Astrocyte of the cerebellum (primary cell): ENCODE data around the gene PLA2G4A.

Source experiments
- DNase-seq: peaks from one replicate; pipeline ENCODE4 v3.0.0-alpha.2; 2011; ENCODE audit warnings: low read depth
- H3K4me3 ChIP-seq: 2 replicates; pipeline ENCODE4 v1.5.1; 2011; ENCODE audit warnings: mild to moderate bottlenecking, low read depth, low read length, moderate library complexity
- in situ Hi-C: cut with HindIII; loops from 2 replicates; pipeline ENCODE4 v1.10.0; 2017; ENCODE audit warnings: low sequenced_read_pairs
- TF ChIP-seq, protein P1 (sequence below): IDR thresholded peaks from 2 replicates; pipeline ENCODE4 v1.5.1; 2012; ENCODE audit warnings: low read length, low read depth, moderate library complexity, mild to moderate bottlenecking; ENCODE audit errors: missing control alignments

The PLA2G4A gene

DNA sequence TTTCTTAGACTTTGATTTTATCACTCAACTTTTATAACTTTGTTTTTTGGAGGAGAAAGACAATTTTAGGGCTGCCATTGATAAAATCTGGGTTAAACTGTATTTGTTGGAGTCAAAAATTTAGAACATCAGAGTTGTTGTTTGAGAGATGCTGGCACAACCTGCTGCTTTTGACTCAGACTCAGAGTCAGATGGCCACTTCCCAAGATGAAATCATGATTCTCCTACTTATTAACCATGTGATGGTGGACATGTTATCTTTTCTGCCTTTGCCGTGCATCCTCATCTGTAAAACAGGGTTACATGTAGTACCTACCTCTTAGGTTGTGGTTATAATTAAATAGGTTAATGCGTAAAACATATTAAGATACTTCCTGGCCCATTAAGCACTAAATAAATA, 71.2 kb downstream of the PLA2G4A start:
- no peak overlapping the region for H3K4me3 ChIP-seq
- TF ChIP-seq, protein P1, sequence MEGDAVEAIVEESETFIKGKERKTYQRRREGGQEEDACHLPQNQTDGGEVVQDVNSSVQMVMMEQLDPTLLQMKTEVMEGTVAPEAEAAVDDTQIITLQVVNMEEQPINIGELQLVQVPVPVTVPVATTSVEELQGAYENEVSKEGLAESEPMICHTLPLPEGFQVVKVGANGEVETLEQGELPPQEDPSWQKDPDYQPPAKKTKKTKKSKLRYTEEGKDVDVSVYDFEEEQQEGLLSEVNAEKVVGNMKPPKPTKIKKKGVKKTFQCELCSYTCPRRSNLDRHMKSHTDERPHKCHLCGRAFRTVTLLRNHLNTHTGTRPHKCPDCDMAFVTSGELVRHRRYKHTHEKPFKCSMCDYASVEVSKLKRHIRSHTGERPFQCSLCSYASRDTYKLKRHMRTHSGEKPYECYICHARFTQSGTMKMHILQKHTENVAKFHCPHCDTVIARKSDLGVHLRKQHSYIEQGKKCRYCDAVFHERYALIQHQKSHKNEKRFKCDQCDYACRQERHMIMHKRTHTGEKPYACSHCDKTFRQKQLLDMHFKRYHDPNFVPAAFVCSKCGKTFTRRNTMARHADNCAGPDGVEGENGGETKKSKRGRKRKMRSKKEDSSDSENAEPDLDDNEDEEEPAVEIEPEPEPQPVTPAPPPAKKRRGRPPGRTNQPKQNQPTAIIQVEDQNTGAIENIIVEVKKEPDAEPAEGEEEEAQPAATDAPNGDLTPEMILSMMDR, result no peak
- in situ Hi-C loops, result no loop called here
- no peak for DNase-seq

DNA sequence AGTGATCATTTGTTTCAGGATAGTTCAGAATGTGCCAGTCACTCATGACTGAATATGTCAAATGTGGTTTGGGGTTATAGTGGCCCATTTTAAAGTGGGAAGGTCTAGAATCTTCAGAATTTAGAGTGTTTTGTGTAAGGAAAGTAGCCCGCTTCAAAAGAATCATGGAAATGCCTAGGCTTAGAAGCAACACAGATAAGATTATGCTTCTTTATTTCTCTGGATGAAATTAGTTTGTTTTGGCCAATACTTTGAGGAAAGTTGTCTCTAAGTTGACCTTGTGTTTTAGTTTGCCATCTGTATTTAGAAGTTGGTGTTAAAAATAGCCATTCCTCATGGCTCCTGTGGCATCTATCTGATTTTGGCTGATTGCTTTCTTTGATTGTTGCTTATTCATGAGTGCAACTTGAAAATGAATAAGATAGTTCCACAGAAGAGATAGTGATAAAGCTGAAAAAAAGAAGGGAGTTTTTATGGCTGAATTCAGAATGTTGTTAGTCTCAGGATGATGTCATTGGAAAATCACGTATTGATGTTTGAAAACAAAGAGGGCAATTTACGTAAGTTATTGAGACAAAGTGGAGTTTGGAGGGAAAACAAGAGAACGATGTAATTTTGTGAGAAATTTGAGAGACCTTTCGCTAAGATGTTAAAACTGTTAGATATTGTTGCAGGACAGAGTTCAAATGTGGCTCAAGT, 71.9 kb downstream of the PLA2G4A start:
- TF ChIP-seq, protein P1, result no peak
- in situ Hi-C loops, result no loop called here
- no peak overlapping the region for H3K4me3 ChIP-seq
- no peak for DNase-seq

DNA sequence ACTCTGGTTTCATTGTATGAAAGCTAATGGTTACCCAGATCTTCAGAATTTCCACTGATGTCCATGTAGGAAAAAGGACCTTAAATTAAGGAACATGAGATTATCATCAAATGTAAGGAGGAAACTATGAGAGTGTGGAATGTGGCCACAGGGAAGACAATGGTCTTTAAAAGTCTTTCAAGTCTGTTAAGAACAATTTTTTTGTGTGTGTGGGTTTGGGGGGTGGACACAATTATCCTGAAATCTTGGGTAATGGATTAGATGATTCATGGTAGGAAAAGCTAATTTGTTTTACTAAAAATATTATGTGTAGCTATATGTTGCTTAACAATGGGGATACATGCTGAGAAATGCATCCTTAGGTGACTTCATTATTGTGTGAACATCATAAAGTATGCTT, 72.9 kb downstream of the PLA2G4A start:
- in situ Hi-C loops, result no loop called here
- no peak for DNase-seq
- H3K4me3 ChIP-seq, result no peak overlapping the region
- TF ChIP-seq, protein P1, result no peak

DNA sequence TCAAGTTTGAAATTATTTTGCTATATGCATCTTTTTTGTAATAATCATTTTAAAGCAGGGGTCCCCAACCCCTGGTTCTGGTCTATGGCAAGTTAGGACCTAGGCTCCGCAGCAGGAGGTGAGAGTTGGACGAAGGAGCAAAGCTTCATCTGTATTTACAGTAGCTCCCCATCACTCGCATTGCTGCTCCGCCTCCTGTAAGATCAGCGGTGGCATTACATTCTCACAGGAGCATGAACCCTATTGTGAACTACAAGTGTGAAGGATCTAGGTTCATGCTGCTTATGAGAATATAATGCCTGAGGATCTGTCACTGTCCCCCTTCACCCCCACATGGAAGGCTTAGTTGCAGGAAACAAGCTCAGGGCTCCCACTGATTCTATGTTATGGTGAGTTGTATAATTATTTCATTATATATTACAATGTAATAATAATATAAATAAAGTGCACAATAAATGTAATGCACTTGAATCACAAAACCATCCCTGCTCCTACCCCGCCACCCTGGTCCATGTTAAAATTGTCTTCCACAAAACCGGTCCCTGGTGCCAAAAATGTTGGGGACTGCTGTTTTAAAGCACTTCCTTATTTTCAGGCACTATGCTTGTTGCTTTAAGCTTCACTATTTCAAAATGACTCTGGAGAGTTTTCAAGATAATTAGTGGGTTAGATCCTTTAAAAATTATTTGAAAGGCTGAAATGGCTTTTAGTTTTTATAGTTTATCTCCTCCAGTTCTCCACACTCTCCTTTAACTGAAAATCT, 74.8 kb downstream of the PLA2G4A start:
- in situ Hi-C loops, result no loop called here
- TF ChIP-seq, protein P1, result no peak
- no peak for DNase-seq

DNA sequence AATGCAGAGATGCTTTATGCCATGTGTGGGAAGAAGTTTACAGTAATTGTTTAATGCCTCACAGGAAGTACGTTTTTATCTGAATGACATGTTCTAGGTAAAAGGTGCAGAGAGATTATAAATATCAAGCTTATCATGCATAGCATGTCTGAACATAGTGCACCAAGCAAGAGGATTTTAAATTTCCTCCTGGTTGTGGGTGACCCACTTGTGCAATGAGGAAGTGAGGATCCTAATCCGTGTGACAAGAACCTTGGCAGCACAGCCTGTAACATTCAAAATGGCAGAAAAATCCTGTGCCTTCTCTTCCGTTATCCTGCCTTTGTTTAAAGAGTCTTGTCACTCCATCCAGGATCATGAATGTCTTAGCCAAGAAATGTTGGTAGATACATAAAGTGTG, 75.6 kb downstream of the PLA2G4A start:
- no peak overlapping the region for H3K4me3 ChIP-seq
- no peak for DNase-seq
- TF ChIP-seq, protein P1, result no peak
- in situ Hi-C loops, result no loop called here

More for the DNA sequence above, 74.8 kb downstream of the PLA2G4A start:
- no peak overlapping the region for H3K4me3 ChIP-seq

DNA sequence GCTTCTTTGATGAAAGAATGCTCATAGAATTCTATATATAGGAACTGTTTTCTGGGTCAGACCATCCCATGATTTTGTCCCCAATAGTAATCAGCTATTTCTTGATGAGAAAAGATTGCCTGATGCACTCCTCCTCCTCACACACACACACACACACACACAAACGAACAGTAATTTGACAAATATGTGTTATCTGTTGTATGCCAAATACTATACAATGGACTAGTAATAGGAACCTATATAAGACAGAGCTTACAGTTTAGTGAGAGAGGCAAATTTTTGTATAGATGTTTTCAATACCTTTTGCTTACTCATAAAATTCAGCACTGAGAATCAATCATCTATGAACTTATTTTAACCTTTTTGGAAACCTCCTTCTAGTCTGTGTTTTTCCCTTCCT, 76.8 kb downstream of the PLA2G4A start:
- TF ChIP-seq, protein P1, result no peak
- no peak overlapping the region for H3K4me3 ChIP-seq
- DNase-seq, result no peak
- in situ Hi-C loops, result no loop called here
